Stimulated activated CD4-positive, alpha-beta T cell treated with anti-CD3 and anti-CD28 coated beads, Interleukin-15, amount 100 ng/mL, for 24 hours (primary cell): Measurements from ENCODE around the gene DSCAM.
"Not testable (repeated sequence)": the region's sequence is repeated elsewhere in the genome, so short reads cannot be mapped to it uniquely, and the experiment has no call there.

Source experiments
- DNase-seq: peaks from one replicate; pipeline ENCODE4 v3.0.0-alpha.2; 2020

Gene DSCAM

GRCh38 chr21:40278345-40278744 lies 568.6 kb downstream of the DSCAM start:
- DNase-seq: no peak

- no peak for DNase-seq
Observed at GRCh38 chr21:40276001-40276400, 571.0 kb downstream of the DSCAM start.

- DNase-seq: no peak
Observed at GRCh38 chr21:40272037-40272436, 574.9 kb downstream of the DSCAM start.

GRCh38 chr21:40271164-40271563 lies 575.8 kb downstream of the DSCAM start:
- no peak for DNase-seq

- no peak for DNase-seq
Observed at GRCh38 chr21:40270047-40270446, 576.9 kb downstream of the DSCAM start.

- no peak for DNase-seq
Observed at GRCh38 chr21:40269239-40269638, 577.7 kb downstream of the DSCAM start.

GRCh38 chr21:40258456-40258855 lies 588.5 kb downstream of the DSCAM start:
- DNase-seq: not testable (repeated sequence)

- DNase-seq: no peak
Observed at GRCh38 chr21:40257342-40257741, 589.6 kb downstream of the DSCAM start.

- DNase-seq: no peak
Observed at GRCh38 chr21:40255518-40256444, 591.2 kb downstream of the DSCAM start.

GRCh38 chr21:40254540-40255465 lies 592.2 kb downstream of the DSCAM start:
- no peak for DNase-seq

GRCh38 chr21:40253112-40253511 lies 593.8 kb downstream of the DSCAM start:
- no peak for DNase-seq

- no peak for DNase-seq
Observed at GRCh38 chr21:40250514-40251294, 596.3 kb downstream of the DSCAM start.

GRCh38 chr21:40244981-40245380 lies 602.0 kb downstream of the DSCAM start:
- DNase-seq: no peak

GRCh38 chr21:40243685-40244084 lies 603.3 kb downstream of the DSCAM start:
- no peak for DNase-seq

- no peak for DNase-seq
Observed at GRCh38 chr21:40242586-40243265, 604.2 kb downstream of the DSCAM start.

GRCh38 chr21:40235528-40235927 lies 611.4 kb downstream of the DSCAM start:
- DNase-seq: no peak

GRCh38 chr21:40231979-40232378 lies 615.0 kb downstream of the DSCAM start:
- no peak for DNase-seq

- DNase-seq: no peak
Observed at GRCh38 chr21:40227096-40227495, 619.9 kb downstream of the DSCAM start.

- no peak for DNase-seq
Observed at GRCh38 chr21:40215941-40216340, 631.0 kb downstream of the DSCAM start.

- DNase-seq: no peak
Observed at GRCh38 chr21:40210251-40210650, 636.7 kb downstream of the DSCAM start.

GRCh38 chr21:40208948-40209345 lies 638.0 kb downstream of the DSCAM start:
- DNase-seq: no peak
